GM23248 (cell line): ENCODE measurements around the gene CLEC4M. TPM values are rescaled to one million over a fixed set of nuclear protein-coding genes. Genes with fewer than 3 reads are reported as not detected.
"Not testable (repeated sequence)": the region's sequence is repeated elsewhere in the genome, so short reads cannot be mapped to it uniquely, and the experiment has no call there.

Experiments
- DNase-seq: peaks from one replicate; pipeline ENCODE4 v3.0.0-alpha.2; 2015
- H2AFZ ChIP-seq: fragments of 200-600 bp; sonication (generic); 2 replicates; pipeline ENCODE4 v1.6.1; 2016; ENCODE audit warnings: antibody characterized with exemption
- H3F3A ChIP-seq: fragments of 200-600 bp; sonication (generic); 2 replicates; pipeline ENCODE4 v1.6.1; 2016; ENCODE audit warnings: mild to moderate bottlenecking, antibody characterized with exemption, mixed run types; ENCODE audit not compliant: insufficient read depth
- H3K27ac ChIP-seq: fragments of 200-600 bp; sonication (generic); 2 replicates; pipeline ENCODE4 v1.5.1; 2016; ENCODE audit warnings: mild to moderate bottlenecking
- H3K27me3 ChIP-seq: fragments of 200-600 bp; sonication (generic); replicated peaks from 2 replicates; pipeline ENCODE4 v1.6.1; 2016; ENCODE audit warnings: mild to moderate bottlenecking; ENCODE audit not compliant: insufficient read depth
- H3K36me3 ChIP-seq: fragments of 200-600 bp; sonication (generic); 2 replicates; pipeline ENCODE4 v1.6.1; 2016; ENCODE audit warnings: low read depth, mild to moderate bottlenecking
- H3K4me1 ChIP-seq: fragments of 200-600 bp; sonication (generic); 2 replicates; pipeline ENCODE4 v1.6.1; 2016; ENCODE audit warnings: mild to moderate bottlenecking; ENCODE audit not compliant: insufficient read depth
- H3K4me2 ChIP-seq: fragments of 200-600 bp; sonication (generic); one replicate; pipeline ENCODE4 v1.6.1; 2016; ENCODE audit warnings: mild to moderate bottlenecking; ENCODE audit not compliant: unreplicated experiment
- H3K4me3 ChIP-seq: fragments of 200-600 bp; sonication (generic); 2 replicates; pipeline ENCODE4 v1.5.1; 2016; ENCODE audit warnings: mild to moderate bottlenecking
- H3K79me2 ChIP-seq: fragments of 200-600 bp; sonication (generic); 2 replicates; pipeline ENCODE4 v1.6.1; 2016; ENCODE audit warnings: mild to moderate bottlenecking; ENCODE audit not compliant: insufficient read depth
- H3K9ac ChIP-seq: fragments of 200-600 bp; sonication (generic); 2 replicates; pipeline ENCODE4 v1.6.1; 2016; ENCODE audit warnings: mild to moderate bottlenecking
- H3K9me2 ChIP-seq: fragments of 200-600 bp; sonication (generic); 2 replicates; pipeline ENCODE4 v1.6.1; 2016; ENCODE audit warnings: mixed run types, mild to moderate bottlenecking, moderate library complexity; ENCODE audit not compliant: insufficient read depth
- H3K9me3 ChIP-seq: fragments of 200-600 bp; sonication (generic); one replicate; pipeline ENCODE4 v1.6.1; 2017; ENCODE audit warnings: low read depth
- H4K20me1 ChIP-seq: fragments of 200-600 bp; sonication (generic); 2 replicates; pipeline ENCODE4 v1.6.0; 2016; ENCODE audit not compliant: insufficient read depth
- EZH2 ChIP-seq: fragments of 200-600 bp; sonication (generic); IDR thresholded peaks from 2 replicates; pipeline ENCODE4 v1.6.1; 2018; ENCODE audit warnings: antibody characterized with exemption, mild to moderate bottlenecking; ENCODE audit not compliant: insufficient read depth, poor library complexity, severe bottlenecking
- EZH2phosphoT487 ChIP-seq: fragments of 200-600 bp; sonication (generic); IDR thresholded peaks from 2 replicates; pipeline ENCODE4 v1.6.1; 2018; ENCODE audit warnings: antibody characterized with exemption, moderate library complexity, mild to moderate bottlenecking, low read depth; ENCODE audit not compliant: insufficient read depth
- WGBS, 2 experiments: methylation state at CpG; one replicate each; pipeline ENCODE4 v1.1.6; 2015 to 2017; ENCODE audit warnings: low lambda C conversion rate in 2 of 2, low coverage in 1 of 2; ENCODE audit errors: missing lambda C conversion rate in 2 of 2; 5-methylcytosine and 5-hydroxymethylcytosine counted together
- in situ Hi-C: fragments of 300-500 bp; cut with MboI; formaldehyde crosslinking; loops from 2 replicates; pipeline ENCODE4 v1.15.0; 2020
- polyA plus RNA-seq: library from polyadenylated mRNA; unstranded; fragments of >200 nt; fragmentation: Nextera tagmentation; extraction: Ambion mirVana; gene quantifications from 2 replicates; pipeline ENCODE4 v1.2.1, GENCODE V29; 2016
- total RNA-seq: library from RNA; depleted of rRNA; stranded (reverse); fragments of >200 nt; shearing (Covaris generic); gene quantifications from 2 replicates; pipeline ENCODE4 v1.2.3, GENCODE V29; 2014

CLEC4M gene
- total and polyA plus RNA-seq, 2 experiments from 2014 or later = not detected

- no peaks in the 10 kb centered on the region for H3K4me1 ChIP-seq
- in situ Hi-C loops = no loop called here
- H3K9me2 ChIP-seq = no peaks in the 10 kb centered on the region
- H2AFZ ChIP-seq = no peak overlapping the region
- H3K9ac ChIP-seq = no peak overlapping the region
- no peaks in the 10 kb centered on the region for H3K9me3 ChIP-seq
- H3K27me3 ChIP-seq = peaks cover 30% of the 10 kb centered on the region
- no peaks in the 10 kb centered on the region for H3F3A ChIP-seq
- 1 to 2% methylated on average over 17 of the region's 23 CpGs for WGBS, 2 experiments
- no peak overlapping the region for H3K27ac ChIP-seq
- H4K20me1 ChIP-seq = no peaks in the 10 kb centered on the region
- no peak for TF ChIP-seq EZH2
- TF ChIP-seq EZH2phosphoT487 = no peak
- DNase-seq = no peak
- H3K79me2 ChIP-seq = no peaks in the 10 kb centered on the region
- H3K4me3 ChIP-seq = no peak overlapping the region
- H3K4me2 ChIP-seq = no peak overlapping the region
- no peaks in the 10 kb centered on the region for H3K36me3 ChIP-seq
Measured at GRCh38 chr19:7788933-7789323, 25.9 kb downstream of the CLEC4M start.

- 5 to 6% methylated on average over 19 to 31 of the region's 31 CpGs for WGBS, 2 experiments
- Histone ChIP-seq H3F3A (no peaks in the 10 kb centered on the region), H2AFZ (no peak overlapping the region), H3K27me3 (peaks cover 25% of the 10 kb centered on the region), H3K4me1 (no peaks in the 10 kb centered on the region), H3K79me2 (no peaks in the 10 kb centered on the region), H3K27ac (no peak overlapping the region), H3K9me2 (no peaks in the 10 kb centered on the region), H3K36me3 (no peaks in the 10 kb centered on the region), H3K9ac (no peak overlapping the region), H3K9me3 (no peaks in the 10 kb centered on the region), H3K4me2 (no peak overlapping the region), H3K4me3 (no peak overlapping the region), H4K20me1 (no peaks in the 10 kb centered on the region)
- no peak for DNase-seq
- in situ Hi-C loops = no loop called here
- no peak for TF ChIP-seq EZH2
- no peak for TF ChIP-seq EZH2phosphoT487
Measured at GRCh38 chr19:7789447-7789846, 26.4 kb downstream of the CLEC4M start.

DNA sequence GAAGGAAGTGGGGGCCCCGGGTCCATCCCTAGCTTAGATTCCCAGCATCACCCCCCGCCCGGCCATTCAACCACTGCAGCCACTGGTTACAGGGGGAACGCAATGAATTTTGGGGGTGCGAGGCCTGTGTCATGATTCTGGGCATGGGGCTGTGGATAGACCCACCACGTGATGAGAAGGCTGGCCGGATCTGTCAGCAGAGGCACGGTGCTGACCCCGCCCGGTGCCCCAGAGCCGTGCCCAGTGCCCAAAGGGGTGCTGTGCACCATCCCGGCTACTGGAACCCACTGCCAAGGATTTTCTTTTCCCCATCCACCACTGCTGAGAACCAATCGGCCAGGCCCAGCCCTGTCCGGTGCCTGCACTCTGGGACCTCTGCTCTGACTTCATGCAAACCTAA is 27.4 kb downstream of the CLEC4M start:
- Histone ChIP-seq H3K4me1 (no peaks in the 10 kb centered on the region), H3K4me2 (no peak overlapping the region), H3K4me3 (no peak overlapping the region), H2AFZ (no peak overlapping the region), H3K9me2 (no peaks in the 10 kb centered on the region), H3K79me2 (no peaks in the 10 kb centered on the region), H3K27me3 (peaks cover 25% of the 10 kb centered on the region), H4K20me1 (no peaks in the 10 kb centered on the region), H3F3A (no peaks in the 10 kb centered on the region), H3K27ac (no peak overlapping the region), H3K9ac (no peak overlapping the region), H3K36me3 (no peaks in the 10 kb centered on the region), H3K9me3 (no peaks in the 10 kb centered on the region)
- in situ Hi-C loops = loop anchor here (10.0 kb wide), 1 partner anchor 226 kb away; no protein-coding TSS in a partner anchor
- 65 to 70% methylated on average over 13 to 14 of the region's 14 CpGs for WGBS, 2 experiments
- TF ChIP-seq EZH2 = no peak
- no peak for DNase-seq

DNA sequence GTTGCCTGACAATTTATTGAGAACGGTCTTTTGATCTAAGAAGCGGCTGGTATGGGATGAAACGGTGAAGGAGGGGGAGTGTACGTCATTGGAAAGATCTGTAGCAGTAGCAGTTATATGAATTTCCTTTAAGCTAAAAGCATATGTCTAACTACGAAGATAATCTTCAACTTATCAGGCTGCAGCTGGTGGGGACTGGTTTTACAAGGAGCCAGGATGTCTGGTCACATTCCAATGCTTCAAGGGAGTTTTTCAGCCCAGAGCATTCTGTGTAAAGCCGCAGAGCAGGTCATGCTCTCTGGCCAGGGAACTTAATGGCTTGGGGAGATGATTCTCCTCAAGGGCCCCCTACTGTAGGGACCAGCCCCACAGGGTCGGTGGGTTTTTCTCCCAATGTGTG is 29.2 kb downstream of the CLEC4M start:
- Histone ChIP-seq H2AFZ (no peak overlapping the region), H3K4me1 (no peaks in the 10 kb centered on the region), H3K79me2 (no peaks in the 10 kb centered on the region), H3K9me2 (no peaks in the 10 kb centered on the region), H3K4me3 (no peak overlapping the region), H3K27ac (no peak overlapping the region), H3F3A (no peaks in the 10 kb centered on the region), H4K20me1 (no peaks in the 10 kb centered on the region), H3K9me3 (no peaks in the 10 kb centered on the region), H3K9ac (no peak overlapping the region), H3K36me3 (no peaks in the 10 kb centered on the region), H3K4me2 (no peak overlapping the region), H3K27me3 (peaks cover 25% of the 10 kb centered on the region)
- no peak for DNase-seq
- TF ChIP-seq EZH2phosphoT487 (no peak), EZH2 (no peak)
- 18 to 24% methylated on average over 7 of the region's 7 CpGs for WGBS, 2 experiments
- in situ Hi-C loops = loop anchor here (10.0 kb wide), 1 partner anchor 227 kb away; no protein-coding TSS in a partner anchor

DNA sequence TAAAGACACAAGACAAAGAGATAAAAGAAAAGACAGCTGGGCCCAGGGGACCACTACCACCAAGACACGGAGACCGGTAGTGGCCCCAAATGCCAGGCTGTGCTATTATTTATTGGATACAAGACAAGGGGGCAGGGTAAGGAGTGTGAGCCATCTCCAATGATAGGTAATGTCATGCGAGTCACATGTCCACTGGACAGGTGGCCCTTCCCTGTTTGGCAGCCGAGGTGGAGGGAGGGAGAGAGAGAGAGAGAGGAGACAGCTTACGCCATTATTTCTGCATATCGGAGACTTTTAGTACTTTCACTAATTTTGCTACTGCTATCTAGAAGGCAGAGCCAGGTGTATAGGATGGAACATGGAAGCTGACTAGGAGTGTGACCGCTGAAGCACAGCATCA is 29.7 kb downstream of the CLEC4M start:
- not testable (repeated sequence) for H3K9me3 ChIP-seq, H3K36me3 ChIP-seq, H2AFZ ChIP-seq, H3K9ac ChIP-seq, H3K4me2 ChIP-seq, H3K27ac ChIP-seq, H3F3A ChIP-seq, H3K4me3 ChIP-seq, H4K20me1 ChIP-seq, H3K4me1 ChIP-seq, DNase-seq, H3K9me2 ChIP-seq, H3K79me2 ChIP-seq
- 37 to 50% methylated on average over 7 of the region's 7 CpGs for WGBS, 2 experiments
- in situ Hi-C loops = loop anchor here (10.0 kb wide), 1 partner anchor 228 kb away; no protein-coding TSS in a partner anchor
- peaks cover 25% of the 10 kb centered on the region for H3K27me3 ChIP-seq
